ENCODE measurements around the gene CSNK2A2. TPM values are rescaled to one million over a fixed set of nuclear protein-coding genes. Genes with fewer than 3 reads are reported as not detected.

CSNK2A2 gene
- total RNA-seq, 1 experiment from 2014 or later, result 16.2 TPM

DNA sequence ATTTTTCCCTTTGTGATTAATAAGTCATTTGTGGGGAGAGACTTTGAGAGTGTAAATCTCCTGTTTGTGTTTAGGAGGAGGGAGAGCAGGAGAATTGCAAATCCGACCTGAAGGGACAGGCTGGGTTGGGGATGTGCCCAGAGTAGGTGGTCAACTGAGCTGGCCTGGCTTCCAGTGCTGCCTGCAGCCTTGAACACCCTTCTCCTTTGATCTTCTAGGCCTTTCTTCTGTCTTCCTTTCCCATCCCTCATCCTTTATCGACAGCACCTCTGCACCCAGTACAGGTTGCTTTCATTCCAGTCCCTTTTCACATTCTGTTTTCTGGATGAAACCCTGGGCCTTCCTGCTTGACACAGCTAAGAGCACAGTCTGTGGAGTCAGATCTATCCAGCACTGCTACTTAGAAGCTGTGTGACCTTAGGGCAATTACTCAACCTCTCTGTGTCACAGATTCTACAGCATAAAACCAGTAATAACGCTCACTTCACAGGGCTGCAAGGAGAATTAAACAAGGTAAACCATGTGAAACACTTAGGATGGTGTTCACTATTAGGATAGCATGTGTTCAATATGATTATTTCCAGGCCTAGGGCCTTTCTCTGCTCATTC, 1.0 kb upstream of the CSNK2A2 start:
- DNase-seq (ENCODE audit: low spot score), result no peak

DNA sequence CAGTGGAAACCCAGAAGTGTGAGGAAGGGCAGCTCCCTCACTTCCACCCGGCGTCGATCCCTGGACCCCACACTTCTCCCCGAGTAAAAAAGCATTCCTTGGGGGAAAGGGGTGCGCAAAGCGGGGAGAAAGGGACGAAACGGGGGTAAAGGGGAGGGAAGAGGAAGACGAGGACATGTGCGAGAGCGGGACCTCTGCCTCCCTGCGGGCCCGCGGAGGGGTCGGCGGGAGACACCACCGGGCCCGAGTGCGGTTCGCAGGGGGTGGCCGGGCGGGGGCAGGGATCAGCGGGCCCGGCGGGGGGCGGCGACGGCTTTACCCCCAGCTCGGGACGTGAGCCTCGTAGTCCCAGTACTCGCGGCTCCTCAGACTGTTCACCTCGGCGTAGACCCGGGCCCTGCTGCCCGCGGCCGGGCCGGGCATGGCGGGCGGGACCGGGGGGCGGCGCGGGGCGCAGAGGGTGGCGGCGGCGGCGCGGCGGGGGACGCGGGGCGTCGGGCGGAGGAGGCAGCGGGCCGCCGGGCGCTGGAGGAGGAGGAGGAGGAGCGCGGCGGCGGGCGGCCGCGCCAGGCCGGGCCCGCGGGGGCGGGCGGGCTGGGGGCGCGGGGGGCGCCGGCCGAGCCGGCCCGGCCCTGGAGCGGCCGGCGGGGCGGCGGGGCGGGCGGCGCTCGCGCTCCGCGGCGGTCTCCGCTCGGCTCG, 443 bp downstream of the CSNK2A2 start:
- no peak for DNase-seq (ENCODE audit: low spot score)

- DNase-seq (ENCODE audit: low spot score), result peak; percentile 4
Observed at GRCh38 chr16:58196898-58197313, 1.0 kb downstream of the CSNK2A2 start.

DNA sequence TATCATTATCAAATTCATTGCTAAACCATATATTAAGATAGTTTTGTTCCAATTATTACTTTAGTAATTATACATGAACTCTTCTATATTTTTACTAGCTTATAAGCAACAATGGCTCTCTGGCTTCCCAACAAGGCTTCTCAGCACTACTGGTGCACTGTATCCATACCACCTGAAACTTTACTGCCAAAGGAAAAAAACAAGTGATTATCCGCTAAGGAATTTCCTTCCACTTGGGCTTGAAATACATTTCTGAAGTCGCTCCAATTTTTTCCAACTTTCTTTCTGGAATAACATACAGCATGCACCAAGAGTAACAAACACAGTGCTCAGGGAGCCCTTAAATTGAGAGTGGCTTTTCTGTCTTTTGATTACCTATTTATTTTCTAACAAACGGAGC, 2.1 kb downstream of the CSNK2A2 start:
- DNase-seq (ENCODE audit: low spot score), result no peak

GRCh38 chr16:58195344-58195743, 2.6 kb downstream of the CSNK2A2 start:
- no peak for DNase-seq (ENCODE audit: low spot score)

GRCh38 chr16:58194790-58195189, 3.1 kb downstream of the CSNK2A2 start:
- DNase-seq (ENCODE audit: low spot score), result no peak

DNA sequence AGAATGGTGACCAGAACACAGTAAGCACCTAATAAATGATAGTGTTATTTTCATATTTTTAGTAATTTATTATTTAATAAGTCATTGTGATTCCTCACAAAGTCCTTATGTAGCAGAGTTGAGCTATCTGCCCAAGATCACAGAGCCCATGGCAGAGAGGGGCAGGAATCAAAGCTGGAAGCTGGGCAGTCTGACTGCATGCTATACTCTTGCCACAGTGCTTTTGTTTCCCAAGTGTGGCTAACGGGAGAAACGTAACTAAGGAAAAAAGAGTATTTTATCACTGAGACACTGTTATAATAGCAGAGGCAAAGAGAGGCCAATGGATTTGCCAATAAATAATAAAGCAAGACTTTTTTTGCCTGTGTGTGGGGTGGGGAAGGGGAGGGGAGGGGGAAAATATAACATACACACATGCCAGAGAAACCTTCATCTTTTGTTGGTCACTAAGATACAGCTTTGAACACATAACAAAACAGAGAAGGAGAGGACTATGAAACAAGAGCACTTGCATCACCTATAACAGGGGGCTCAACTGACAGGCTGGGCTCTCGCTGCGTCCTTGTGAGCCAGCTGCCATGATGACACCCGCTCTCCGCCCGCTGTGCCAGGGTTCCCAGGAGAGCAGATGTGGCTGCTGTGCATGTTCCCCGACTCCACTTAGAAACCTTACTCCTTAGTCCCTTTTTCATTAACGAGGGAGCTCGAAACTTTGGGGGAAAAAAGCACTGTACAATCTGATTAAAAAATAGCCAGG, 10.1 kb downstream of the CSNK2A2 start:
- DNase-seq (ENCODE audit: low spot score), result no peak

DNA sequence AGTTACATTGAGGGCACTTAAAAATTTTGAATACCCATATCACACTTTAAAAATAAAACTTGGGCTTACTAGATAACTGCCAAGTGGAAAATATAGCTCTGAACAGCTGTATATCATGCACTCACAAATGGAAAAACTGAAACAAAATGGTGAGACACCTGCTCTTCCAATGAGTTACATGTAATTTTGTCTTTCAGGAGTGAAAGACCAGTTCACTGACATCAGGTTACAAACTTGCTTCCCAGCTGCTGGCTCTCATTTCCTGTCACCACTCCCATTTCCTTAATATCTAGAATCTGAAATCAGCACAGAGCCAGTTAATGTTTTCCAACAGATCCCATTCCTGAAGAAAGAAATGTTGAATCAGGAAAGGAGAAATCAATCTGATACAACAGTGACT, 10.8 kb downstream of the CSNK2A2 start:
- no peak for DNase-seq (ENCODE audit: low spot score)

DNA sequence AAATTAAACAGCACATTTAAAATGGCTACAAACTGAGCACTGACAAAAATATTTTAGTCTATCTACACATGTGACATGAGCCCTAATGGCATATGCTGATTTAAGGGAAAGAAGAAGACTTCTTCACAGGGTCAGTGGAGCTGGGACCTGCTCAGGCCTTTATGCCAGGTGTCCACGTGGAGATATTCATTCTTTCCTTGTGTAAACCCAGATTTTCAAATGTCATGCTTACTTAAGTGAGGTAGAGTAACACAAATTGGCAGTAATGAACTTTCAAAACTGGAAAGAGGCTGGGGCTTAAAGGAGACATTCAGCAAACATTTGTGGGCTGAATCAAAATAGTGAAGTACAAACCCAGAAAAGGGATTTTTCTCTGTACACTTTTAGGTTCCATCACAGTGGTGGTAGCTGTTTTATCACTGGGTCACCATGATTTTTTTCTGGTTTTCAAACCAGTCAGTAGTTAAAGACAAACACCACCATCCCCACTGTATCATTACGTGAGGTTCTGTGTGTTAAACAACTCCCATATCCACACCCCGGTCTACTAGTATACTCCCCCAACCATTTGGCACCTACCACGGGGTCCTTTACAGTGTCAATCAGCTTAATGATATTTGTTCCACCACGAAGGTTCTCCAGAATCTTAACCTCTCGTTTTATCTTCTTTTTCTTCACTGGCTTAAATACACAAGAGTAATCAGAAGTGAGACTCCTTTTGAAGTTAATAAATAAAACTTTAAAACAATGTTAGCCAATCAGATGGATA, 11.5 kb downstream of the CSNK2A2 start:
- no peak for DNase-seq (ENCODE audit: low spot score)

DNA sequence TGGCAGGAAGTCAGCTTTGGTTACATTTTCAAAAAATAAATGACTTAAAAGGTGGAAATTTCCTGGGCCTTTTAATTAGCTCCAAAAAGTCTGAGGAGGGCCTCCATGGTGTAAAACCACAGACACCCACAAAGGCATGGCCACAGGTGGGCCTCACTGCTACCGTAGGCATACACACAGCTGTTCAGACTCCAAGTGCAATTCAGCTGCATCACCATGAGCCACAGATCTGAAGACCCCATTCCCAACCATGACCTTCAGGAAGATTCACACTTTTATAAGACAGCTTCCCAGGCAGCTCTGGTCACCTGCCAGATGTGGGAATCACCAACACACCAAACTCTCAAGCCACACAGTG, 20.6 kb downstream of the CSNK2A2 start:
- no peak for DNase-seq (ENCODE audit: low spot score)

GRCh38 chr16:58176608-58177352, 21.1 kb downstream of the CSNK2A2 start:
- DNase-seq (ENCODE audit: low spot score), result no peak

GRCh38 chr16:58170223-58170622, 27.7 kb downstream of the CSNK2A2 start:
- no peak for DNase-seq (ENCODE audit: low spot score)

DNA sequence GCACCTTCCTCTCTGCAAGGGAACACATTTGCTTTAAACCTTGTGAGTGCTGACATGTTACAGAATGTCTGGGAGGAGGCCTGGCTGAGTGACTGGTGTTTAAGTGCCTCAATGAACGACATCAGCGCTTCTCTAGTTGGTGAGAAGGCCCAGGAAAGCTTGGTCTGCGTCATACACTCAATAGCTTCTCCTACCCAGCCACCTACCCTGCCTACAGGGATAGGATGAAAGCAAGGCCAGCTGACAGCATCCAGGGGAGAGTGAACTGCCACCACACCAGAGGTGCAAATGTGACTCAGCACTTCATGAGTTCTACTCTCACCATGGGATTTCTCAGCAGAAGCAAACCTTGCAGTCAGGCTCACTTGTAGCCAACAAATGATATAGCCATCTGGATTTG, 37.1 kb downstream of the CSNK2A2 start:
- no peak for DNase-seq (ENCODE audit: low spot score)

GRCh38 chr16:58158725-58159124, 39.2 kb downstream of the CSNK2A2 start:
- no peak for DNase-seq (ENCODE audit: low spot score)

GRCh38 chr16:58157951-58158540, 39.9 kb downstream of the CSNK2A2 start:
- DNase-seq (ENCODE audit: low spot score), result no peak

DNA sequence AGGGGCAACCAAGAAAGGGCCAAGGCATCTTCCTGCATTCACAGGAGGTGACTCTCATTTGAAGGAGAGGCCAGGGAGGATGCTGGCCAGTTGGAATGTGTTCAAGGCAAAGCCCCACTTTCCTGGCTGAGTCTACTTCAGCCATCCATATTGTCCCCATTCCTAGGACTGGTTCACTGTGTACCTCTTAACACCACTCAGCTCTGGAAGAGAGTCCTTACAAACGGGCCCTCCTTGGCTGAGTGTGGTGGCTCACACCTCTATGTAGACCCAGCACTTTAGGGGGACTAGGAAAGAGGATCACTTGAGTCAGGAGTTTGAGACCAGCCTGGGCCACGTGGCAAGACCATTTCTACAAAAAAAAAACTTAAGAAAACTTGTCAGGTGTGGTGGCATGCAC, 40.7 kb downstream of the CSNK2A2 start:
- no peak for DNase-seq (ENCODE audit: low spot score)

GRCh38 chr16:58155839-58156238, 42.1 kb downstream of the CSNK2A2 start:
- DNase-seq (ENCODE audit: low spot score), result no peak

GRCh38 chr16:58154345-58154744, 43.6 kb downstream of the CSNK2A2 start:
- DNase-seq (ENCODE audit: low spot score), result no peak

DNA sequence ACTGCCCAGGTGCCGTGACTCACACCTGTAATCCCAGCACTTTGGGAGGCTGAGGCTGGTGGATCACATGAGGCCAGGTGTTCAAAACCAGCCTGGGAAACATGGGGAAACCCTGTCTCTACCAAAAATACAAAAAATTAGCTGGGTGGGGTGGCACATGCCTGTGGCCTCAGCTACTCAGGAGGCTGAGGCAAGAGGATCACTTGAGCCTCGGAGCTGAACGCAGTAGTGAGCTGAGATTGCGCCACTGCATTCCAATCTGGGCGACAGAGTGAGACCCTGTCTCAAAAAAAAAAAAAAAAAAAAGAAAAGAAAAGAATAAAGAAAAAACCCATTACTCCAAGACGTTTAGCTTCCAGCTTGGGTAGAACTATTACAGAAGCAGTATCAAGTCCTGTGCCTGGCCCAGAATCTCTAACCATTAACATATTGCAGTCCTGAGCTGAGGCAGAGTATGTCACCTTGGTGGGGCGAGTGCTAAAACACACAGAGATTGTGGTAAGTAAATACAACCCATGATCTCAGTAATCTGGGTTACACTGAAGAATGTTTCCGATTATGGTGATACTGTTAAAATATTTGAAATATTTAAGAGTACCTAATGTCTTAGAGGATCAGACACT, 45.5 kb downstream of the CSNK2A2 start:
- DNase-seq (ENCODE audit: low spot score), result no peak

GRCh38 chr16:58148526-58148925, 49.4 kb downstream of the CSNK2A2 start:
- DNase-seq (ENCODE audit: low spot score), result no peak

GRCh38 chr16:58148099-58148498, 49.8 kb downstream of the CSNK2A2 start:
- no peak for DNase-seq (ENCODE audit: low spot score)

All from HT-29 (cell line).